HepG2 (cell line): ENCODE measurements around the gene ATG7. TPM values are rescaled to one million over a fixed set of nuclear protein-coding genes. Genes with fewer than 3 reads are reported as not detected.
A peak's percentile ranks its signal among the peaks of the same experiment; 100 is the strongest.

Source experiments
- BCLAF1 ChIP-seq: fragments of 450-650 bp; IDR thresholded peaks from 2 replicates; pipeline ENCODE4 v1.6.1; 2017; ENCODE audit warnings: mild to moderate bottlenecking
- EHMT2 ChIP-seq: fragments of 200-600 bp; sonication (generic); IDR thresholded peaks from 2 replicates; pipeline ENCODE4 v1.7.0; 2017; ENCODE audit warnings: antibody characterized with exemption, low read depth, low read length, borderline replicate concordance
- GFI1 ChIP-seq: sonication (generic); formaldehyde crosslinking; IDR thresholded peaks from 2 replicates; pipeline ENCODE4 v1.5.0; 2020; ENCODE audit warnings: missing genetic modification reagents, mild to moderate bottlenecking, borderline replicate concordance
- KAT7 ChIP-seq: IDR thresholded peaks from 2 replicates; pipeline ENCODE4 v1.6.1; 2018; ENCODE audit warnings: borderline replicate concordance, missing compliant biosample characterization
- MAF1 ChIP-seq: sonication (generic); formaldehyde crosslinking; IDR thresholded peaks from 2 replicates; pipeline ENCODE4 v1.5.0; 2020; ENCODE audit warnings: missing genetic modification reagents, borderline replicate concordance
- MAX ChIP-seq: IDR thresholded peaks from 2 replicates; pipeline ENCODE4 v1.6.1; 2012; ENCODE audit warnings: inconsistent platforms
- MAZ ChIP-seq, 2 experiments: sonication (generic) in 1 of 2; formaldehyde crosslinking in 1 of 2; IDR thresholded peaks; 2 replicates each; pipeline versions ENCODE4 v1.5.0 to v1.6.1; 2012 to 2020; ENCODE audit warnings: low read depth in 2 of 2, mild to moderate bottlenecking in 2 of 2, borderline replicate concordance in 1 of 2, improper control_type of control experiment in 1 of 2, low read length in 1 of 2, missing genetic modification reagents in 1 of 2, moderate library complexity in 1 of 2
- NCOA2 ChIP-seq: sonication (generic); formaldehyde crosslinking; IDR thresholded peaks from 2 replicates; pipeline ENCODE4 v1.8.0; 2022; ENCODE audit warnings: inconsistent platforms
- NR2F6 ChIP-seq, 2 experiments: IDR thresholded peaks; 2 replicates each; pipeline ENCODE4 v1.6.1; 2016; ENCODE audit warnings: antibody characterized with exemption in 1 of 2, mild to moderate bottlenecking in 1 of 2
- PAXIP1 ChIP-seq: sonication (generic); formaldehyde crosslinking; conservative IDR thresholded peaks from 2 replicates; pipeline ENCODE4 v1.4.0; 2020; ENCODE audit warnings: mild to moderate bottlenecking, missing genetic modification reagents, moderate library complexity
- STAT6 ChIP-seq: sonication (generic); formaldehyde crosslinking; IDR thresholded peaks from 2 replicates; pipeline ENCODE4 v1.4.0; 2020; ENCODE audit warnings: missing genetic modification reagents, mild to moderate bottlenecking, borderline replicate concordance
- ZBTB10 ChIP-seq: sonication (generic); formaldehyde crosslinking; IDR thresholded peaks from 2 replicates; pipeline ENCODE4 v1.4.0; 2020; ENCODE audit warnings: missing genetic modification reagents, borderline replicate concordance
- ZKSCAN8 ChIP-seq: IDR thresholded peaks from 2 replicates; pipeline ENCODE4 v1.6.1; 2016; ENCODE audit warnings: borderline replicate concordance, missing genetic modification reagents, missing compliant biosample characterization
- ZNF136 ChIP-seq: sonication (generic); formaldehyde crosslinking; IDR thresholded peaks from 2 replicates; pipeline ENCODE4 v1.8.1; 2022; ENCODE audit warnings: low read depth, mild to moderate bottlenecking, moderate library complexity, missing genetic modification reagents
- ZNF256 ChIP-seq: sonication (generic); formaldehyde crosslinking; conservative IDR thresholded peaks from 2 replicates; pipeline ENCODE4 v1.4.0; 2020; ENCODE audit warnings: missing genetic modification reagents
- ZSCAN29 ChIP-seq: sonication (generic); formaldehyde crosslinking; conservative IDR thresholded peaks from 2 replicates; pipeline ENCODE4 v1.4.0; 2020; ENCODE audit warnings: mild to moderate bottlenecking, missing genetic modification reagents
- polyA plus RNA-seq, 8 experiments: library from polyadenylated mRNA; depleted of rRNA in 3 of 8; stranded (reverse) in 7 of 8; unstranded in 1 of 8; fragments of >200 nt; fragmentation: Illumina TruSeq in 4 of 8; extraction: Trizol in 4 of 8; gene quantifications; 2 replicates each; pipeline versions ENCODE4 v1.2.1 to v1.2.3, GENCODE V29; 2011 to 2016; ENCODE audit warnings: low read depth in 4 of 8, missing spikeins in 1 of 8, mixed read lengths in 1 of 8; ENCODE audit not compliant: insufficient read depth in 1 of 8
- total RNA-seq, 5 experiments: library from RNA; depleted of rRNA; stranded (reverse); fragments of >200 nt; fragmentation: Illumina TruSeq; extraction: Trizol; gene quantifications; 2 replicates each; pipeline ENCODE4 v1.2.3, GENCODE V29; 2016; ENCODE audit warnings: low read depth in 1 of 5

Gene ATG7
- total and polyA plus RNA-seq, 2 of the 13 experiments (the other 11 are each of a cell fraction or from before 2014, with no cell fraction given) = 7.8 to 22.1 TPM

- peak; percentile 62 for TF ChIP-seq MAX
- peak; percentile 87 for TF ChIP-seq ZKSCAN8 (CRISPR knock-in tag)
- TF ChIP-seq MAF1 = no peak
- no peak for TF ChIP-seq MAZ (IDR thresholded peaks at IDR 0.05; ENCODE audit: borderline replicate concordance, low read depth, low read length)
- no peak for TF ChIP-seq MAZ (CRISPR knock-in tag; IDR thresholded peaks at IDR 0.05; ENCODE audit: low read depth)
- no peak for TF ChIP-seq STAT6 (CRISPR knock-in tag)
- TF ChIP-seq PAXIP1 (CRISPR knock-in tag) = peak; percentile 56
- TF ChIP-seq EHMT2 = no peak
- no peak for TF ChIP-seq ZSCAN29
- no peak for TF ChIP-seq KAT7 (CRISPR knock-in tag)
- TF ChIP-seq NR2F6 (IDR thresholded peaks at IDR 0.05) = 0 out of 2 replicates have a peak, but pooled peaks have one; percentile 29
- no peak for TF ChIP-seq NR2F6 (CRISPR knock-in tag; IDR thresholded peaks at IDR 0.05)
- no peak for TF ChIP-seq ZNF136 (CRISPR knock-in tag)
- no peak for TF ChIP-seq BCLAF1
- TF ChIP-seq ZBTB10 (CRISPR knock-in tag) = no peak
- TF ChIP-seq ZNF256 (CRISPR knock-in tag) = no peak
- no peak for TF ChIP-seq GFI1 (CRISPR knock-in tag)
- TF ChIP-seq NCOA2 (CRISPR knock-in tag) = no peak
These were observed 208.6 kb downstream of the ATG7 start (continued) for GRCh38 chr3:11480663-11481298.
